Left lung (tissue), 10 donors: ENCODE data around the gene PLA2R1. TPM values are rescaled to one million over a fixed set of nuclear protein-coding genes. Genes with fewer than 3 reads are reported as not detected.
A peak's percentile ranks its signal among the peaks of the same experiment; 100 is the strongest.

Experiments used
- ATAC-seq: fragments of 200-7000 bp; cut with Tn5 transposase; one replicate; pipeline ENCODE4 v1.9.1; 2020; ENCODE audit warnings: moderate library complexity
- DNase-seq, 4 donors: peaks; one replicate each; pipeline ENCODE4 v3.0.0-alpha.2; 2013 to 2020
- H3K27ac ChIP-seq, 2 donors: fragments of 200-600 bp; sonication (generic) in 1 of 2; one replicate each; pipeline versions ENCODE4 v1.5.0 to v1.8.0; 2020 to 2021
- H3K27me3 ChIP-seq, 2 donors: fragments of 200-600 bp; sonication (generic) in 1 of 2; one replicate each; pipeline versions ENCODE4 v1.5.0 to v1.8.0; 2020 to 2021
- H3K36me3 ChIP-seq, 2 donors: fragments of 200-600 bp; sonication (generic) in 1 of 2; one replicate each; pipeline versions ENCODE4 v1.5.0 to v1.8.0; 2020 to 2021
- H3K4me1 ChIP-seq, 2 donors: fragments of 200-600 bp; one replicate each; pipeline ENCODE4 v1.8.0; 2021
- H3K4me3 ChIP-seq, 2 donors: fragments of 200-600 bp; sonication (generic) in 1 of 2; one replicate each; pipeline versions ENCODE4 v1.5.0 to v1.8.0; 2020 to 2021; ENCODE audit warnings: mild to moderate bottlenecking in 1 of 2
- H3K9me3 ChIP-seq, 2 donors: fragments of 200-600 bp; sonication (generic) in 1 of 2; one replicate each; pipeline versions ENCODE4 v1.5.0 to v1.8.0; 2020 to 2021
- intact Hi-C, 2 donors: fragments of 100-400 bp; cut with DNase I; formaldehyde crosslinking; loops; one replicate each; pipeline versions ENCODE4 v1.11.2 to v1.14.2; 2022
- polyA plus RNA-seq, 6 donors: library from polyadenylated mRNA; unstranded; fragments of 120-200 nt; gene quantifications; one replicate each; pipeline ENCODE4 v1.2.1, GENCODE V29; 2013; ENCODE audit not compliant: insufficient read length in 6 of 6
- total RNA-seq, 2 donors: library from RNA; stranded (reverse); fragmentation: NEBNext Ultra II Directional; extraction: Animal tissue kit (Norgen Biotek cat#: 25700); gene quantifications; one replicate each; pipeline ENCODE4 v1.2.1, GENCODE V29; 2021
- TF ChIP-seq, protein P1 (sequence below), 2 donors: fragments of 200-600 bp; sonication (generic) in 1 of 2; IDR thresholded peaks; one replicate each; pipeline versions ENCODE4 v1.5.0 to v1.8.0; 2021; ENCODE audit warnings: antibody characterized with exemption in 2 of 2
- donor health status: DM: no; HTN: yes; CAD: no.
- donor health status: DM: no; HTN: no; CAD: no.

PLA2R1 gene
- total and polyA plus RNA-seq, 8 donors = 4.1 to 7.2 (median 5.5) TPM

DNA sequence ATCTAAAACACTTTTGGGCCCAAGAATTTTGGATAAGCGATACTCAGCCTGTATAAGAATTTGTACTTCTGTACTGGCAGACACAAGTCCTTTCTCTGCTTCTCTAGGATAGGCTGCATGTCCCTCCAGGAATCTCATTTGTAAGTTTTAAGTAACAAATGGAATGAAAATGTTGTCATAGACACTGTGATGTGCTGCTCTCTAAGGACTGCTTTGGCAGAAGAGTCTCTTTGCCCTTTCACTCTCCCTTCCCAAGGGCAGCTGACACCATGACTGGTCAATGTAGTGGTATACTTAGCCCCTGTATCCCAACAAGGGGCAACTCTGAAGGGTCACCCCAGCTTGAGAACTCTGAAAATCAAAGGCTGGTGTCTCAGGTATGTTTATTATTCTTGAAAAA is 27.3 kb downstream of the PLA2R1 start:
- no peak for ATAC-seq
- Histone ChIP-seq H3K4me1 (no peaks in the 10 kb centered on the region), H3K27me3 (no peaks in the 10 kb centered on the region), H3K36me3 (no peaks in the 10 kb centered on the region), H3K9me3 (no peaks in the 10 kb centered on the region), H3K4me3 (no peak overlapping the region), H3K27ac (no peak overlapping the region)
- intact Hi-C loops = no loop called here
- TF ChIP-seq, protein P1, sequence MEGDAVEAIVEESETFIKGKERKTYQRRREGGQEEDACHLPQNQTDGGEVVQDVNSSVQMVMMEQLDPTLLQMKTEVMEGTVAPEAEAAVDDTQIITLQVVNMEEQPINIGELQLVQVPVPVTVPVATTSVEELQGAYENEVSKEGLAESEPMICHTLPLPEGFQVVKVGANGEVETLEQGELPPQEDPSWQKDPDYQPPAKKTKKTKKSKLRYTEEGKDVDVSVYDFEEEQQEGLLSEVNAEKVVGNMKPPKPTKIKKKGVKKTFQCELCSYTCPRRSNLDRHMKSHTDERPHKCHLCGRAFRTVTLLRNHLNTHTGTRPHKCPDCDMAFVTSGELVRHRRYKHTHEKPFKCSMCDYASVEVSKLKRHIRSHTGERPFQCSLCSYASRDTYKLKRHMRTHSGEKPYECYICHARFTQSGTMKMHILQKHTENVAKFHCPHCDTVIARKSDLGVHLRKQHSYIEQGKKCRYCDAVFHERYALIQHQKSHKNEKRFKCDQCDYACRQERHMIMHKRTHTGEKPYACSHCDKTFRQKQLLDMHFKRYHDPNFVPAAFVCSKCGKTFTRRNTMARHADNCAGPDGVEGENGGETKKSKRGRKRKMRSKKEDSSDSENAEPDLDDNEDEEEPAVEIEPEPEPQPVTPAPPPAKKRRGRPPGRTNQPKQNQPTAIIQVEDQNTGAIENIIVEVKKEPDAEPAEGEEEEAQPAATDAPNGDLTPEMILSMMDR (IDR thresholded peaks at IDR 0.05) = no peak
- DNase-seq = no peak

DNA sequence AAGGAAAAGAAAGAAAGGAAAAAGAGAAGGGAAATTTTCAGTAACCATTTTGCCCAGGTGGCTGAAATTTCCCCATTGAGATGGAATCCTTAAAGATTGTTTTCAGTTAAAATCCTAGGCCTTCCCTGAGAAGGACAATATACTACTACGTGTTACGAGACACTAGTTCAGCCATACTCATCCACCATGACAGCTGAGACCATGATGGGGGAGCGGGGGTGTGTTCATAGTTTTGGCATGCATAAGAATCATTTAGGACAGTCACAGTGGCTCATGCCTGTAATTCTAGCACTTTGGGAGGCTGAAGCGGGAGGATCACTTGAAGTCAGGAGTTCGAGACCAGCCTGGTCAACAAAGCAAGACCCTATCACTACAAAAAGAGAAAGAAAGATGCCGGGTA is 28.0 kb downstream of the PLA2R1 start:
- H3K9me3 ChIP-seq = no peaks in the 10 kb centered on the region
- TF ChIP-seq, protein P1 (IDR thresholded peaks at IDR 0.05) = no peak
- intact Hi-C loops = no loop called here

DNA sequence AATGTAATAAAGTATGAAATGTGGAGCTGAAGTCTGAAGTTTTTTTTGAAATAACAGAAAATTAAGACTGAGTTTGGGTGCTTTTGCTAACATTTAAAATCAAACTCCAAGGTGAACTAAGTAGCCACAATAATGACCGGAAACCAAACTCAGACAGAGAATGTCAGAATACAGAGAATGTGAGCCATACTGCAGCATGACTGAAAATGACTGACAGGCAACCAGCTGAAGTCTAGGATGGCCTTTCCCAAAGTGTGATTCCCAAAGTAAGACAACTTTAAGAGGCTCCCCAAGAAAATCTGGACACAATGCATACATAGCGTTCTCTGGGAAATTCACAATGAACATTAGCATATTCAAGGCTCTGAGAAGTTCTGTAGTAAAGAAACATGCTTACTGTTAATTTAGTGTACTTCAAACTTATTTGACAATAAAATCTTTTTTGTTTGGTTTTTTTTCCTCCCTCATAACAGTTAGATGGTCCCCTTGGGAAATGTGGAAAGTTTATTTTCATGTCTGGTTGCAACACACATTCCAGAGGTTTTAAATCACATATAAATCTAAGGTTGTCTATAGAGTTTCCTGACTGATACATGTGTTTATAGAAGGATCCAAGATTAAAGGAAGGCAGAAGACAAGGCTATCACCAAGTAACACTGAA is 28.6 kb downstream of the PLA2R1 start:
- DNase-seq = no peak
- TF ChIP-seq, protein P1 (IDR thresholded peaks at IDR 0.05) = no peak
- Histone ChIP-seq H3K9me3 (no peaks in the 10 kb centered on the region), H3K27ac (no peak overlapping the region), H3K4me1 (no peaks in the 10 kb centered on the region), H3K4me3 (no peak overlapping the region), H3K36me3 (no peaks in the 10 kb centered on the region), H3K27me3 (no peaks in the 10 kb centered on the region)
- intact Hi-C loops = no loop called here
- ATAC-seq = no peak

More for the DNA sequence above, 28.0 kb downstream of the PLA2R1 start:
- H3K4me1 ChIP-seq = no peaks in the 10 kb centered on the region
- H3K27ac ChIP-seq = no peak overlapping the region
- H3K27me3 ChIP-seq = no peaks in the 10 kb centered on the region
- no peaks in the 10 kb centered on the region for H3K36me3 ChIP-seq
- no peak for DNase-seq
- no peak overlapping the region for H3K4me3 ChIP-seq
- no peak for ATAC-seq

DNA sequence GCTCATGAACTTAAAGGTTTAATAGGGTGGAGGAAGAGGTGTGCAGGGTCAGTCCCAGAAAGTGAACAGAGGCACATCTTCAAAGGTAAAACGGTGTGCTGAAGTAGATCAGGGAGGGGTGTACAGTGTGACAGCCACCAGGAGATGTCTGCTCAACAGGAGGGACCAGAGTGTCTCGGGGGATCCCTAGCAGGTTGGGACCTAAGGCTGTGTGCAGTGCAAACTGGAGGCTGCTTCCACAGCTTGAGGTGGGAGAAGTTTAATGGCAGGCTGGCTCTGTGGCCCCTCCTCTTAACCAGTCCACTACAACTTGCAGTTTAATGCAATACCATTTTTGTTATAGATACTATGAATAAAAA is 33.2 kb downstream of the PLA2R1 start:
- DNase-seq (no peak), ATAC-seq (no peak)
- H3K36me3 ChIP-seq = no peaks in the 10 kb centered on the region
- no peak overlapping the region for H3K4me3 ChIP-seq
- no peaks in the 10 kb centered on the region for H3K27me3 ChIP-seq
- intact Hi-C loops = no loop called here
- no peaks in the 10 kb centered on the region for H3K4me1 ChIP-seq
- TF ChIP-seq, protein P1 (IDR thresholded peaks at IDR 0.05) = no peak
- no peaks in the 10 kb centered on the region for H3K9me3 ChIP-seq
- no peak overlapping the region for H3K27ac ChIP-seq

DNA sequence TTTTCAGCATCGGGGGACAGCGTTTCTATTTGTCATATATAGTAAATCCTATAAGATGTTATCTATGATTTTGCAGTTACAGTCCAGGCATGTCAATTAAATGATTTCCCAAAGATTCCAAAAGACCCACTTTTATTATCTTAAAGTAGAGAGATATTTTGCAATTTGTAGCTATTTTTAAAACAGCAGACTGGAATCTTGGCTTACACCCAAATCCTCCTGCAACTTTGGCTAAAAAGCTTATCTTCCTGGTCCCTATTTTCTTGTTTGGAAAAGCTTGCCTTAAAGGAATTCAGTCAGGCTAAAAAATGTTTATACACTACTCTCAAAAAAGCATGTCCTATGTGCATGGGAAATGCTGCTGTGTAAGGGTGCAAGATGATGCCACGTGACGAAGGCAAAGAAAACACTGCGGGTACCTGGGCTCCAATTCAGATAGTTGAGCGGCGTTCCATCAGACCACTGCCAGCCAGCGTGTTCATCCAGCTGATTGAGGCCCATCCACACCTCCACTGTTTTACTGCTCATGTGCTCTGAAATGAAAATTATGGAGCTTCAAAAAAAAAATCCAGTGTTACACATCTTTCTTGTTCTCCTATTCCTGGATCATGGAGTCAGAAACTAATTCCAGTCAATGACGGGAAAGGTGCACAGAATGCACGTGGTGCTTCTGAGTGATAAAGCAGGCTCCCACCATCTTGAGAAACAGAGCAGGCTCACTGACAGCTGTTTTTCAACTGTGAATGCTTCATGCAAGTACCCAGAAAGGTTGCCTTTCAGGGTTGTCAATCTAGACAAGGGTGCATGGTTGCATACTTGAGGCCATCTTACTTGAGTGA is 33.8 kb downstream of the PLA2R1 start:
- Histone ChIP-seq H3K4me1 (no peaks in the 10 kb centered on the region), H3K27ac (no peak overlapping the region), H3K36me3 (no peaks in the 10 kb centered on the region), H3K9me3 (no peaks in the 10 kb centered on the region), H3K27me3 (no peaks in the 10 kb centered on the region), H3K4me3 (no peak overlapping the region)
- TF ChIP-seq, protein P1 (IDR thresholded peaks at IDR 0.05) = no peak
- ATAC-seq (no peak), DNase-seq (peak in 2 of 4 donors; percentile 35 to 36)
- intact Hi-C loops = no loop called here
